K562 (cell line): ENCODE data around the gene RO60. TPM values are rescaled to one million over a fixed set of nuclear protein-coding genes. Genes with fewer than 3 reads are reported as not detected.

ENCODE experiments used
- ATAC-seq: fragments of 200-7000 bp; cut with Tn5 transposase; 3 replicates; pipeline ENCODE4 v1.9.1; 2020; ENCODE audit warnings: moderate library complexity
- Bru-seq: library from RNA; stranded (reverse); fragments of 400-500 nt; gene quantifications from one replicate; lab custom pipeline; 2021; lab: Mats Ljungman, UMichigan
- BruChase-seq, 2 experiments: library from RNA; stranded (reverse); fragments of 400-500 nt; gene quantifications; one replicate each; lab custom pipeline; 2021; lab: Mats Ljungman, UMichigan
- BruUV-seq: library from RNA; stranded (reverse); fragments of 400-500 nt; replicated peaks from 2 replicates; lab custom pipeline; 2021; lab: Mats Ljungman, UMichigan
- CTCF ChIA-PET: fragments of 300-600 bp; formaldehyde crosslinking; extraction: SDS; loops from one replicate; lab custom pipeline; 2021; ENCODE audit warnings: low intra/inter-chr PET ratio; lab: Yijun Ruan, JAX
- POLR2A ChIA-PET: fragments of 300-600, 350-650 bp; sonication (Branson Sonifier 250); formaldehyde crosslinking; extraction: SDS; loops from one replicate; lab custom pipeline; 2021; ENCODE audit warnings: antibody characterized with exemption, inconsistent platforms; lab: Yijun Ruan, JAX
- DNase-seq, 4 experiments: peaks; one replicate each; pipeline versions ENCODE4 v3.0.0 to v3.0.0-alpha.2; 2011 to 2018; ENCODE audit warnings: low spot score in 3 of 4, mixed read lengths in 3 of 4; ENCODE audit errors: extremely low read depth in 1 of 4
- FAIRE-seq: peaks from 2 replicates; lab custom pipeline; 2011; peaks lifted over from hg19 to GRCh38; lab: Jason Lieb, UNC
- H2AFZ ChIP-seq: 2 replicates; pipeline ENCODE4 v1.6.0; 2011; ENCODE audit warnings: low read depth, low read length, control low read depth, inconsistent platforms
- H3K27ac ChIP-seq: fragments of 200-600 bp; 3 replicates; pipeline ENCODE4 v1.8.0; 2011; ENCODE audit warnings: low read depth, mild to moderate bottlenecking, control low read depth, inconsistent platforms, low read length, moderate library complexity, mixed read lengths; ENCODE audit errors: extremely low read depth
- H3K27me3 ChIP-seq, 2 experiments: fragments of 300-600 bp in 1 of 2; 2 replicates in 1 of 2; 3 replicates in 1 of 2; pipeline versions ENCODE4 v1.6.0 to v1.8.0; 2011; ENCODE audit warnings: inconsistent platforms in 2 of 2, low read length in 2 of 2, mild to moderate bottlenecking in 1 of 2, mixed read lengths in 1 of 2, moderate library complexity in 1 of 2; ENCODE audit not compliant: control insufficient read depth in 2 of 2, insufficient read depth in 2 of 2
- H3K36me3 ChIP-seq: fragments of 300-600 bp; 3 replicates; pipeline ENCODE4 v1.8.0; 2011; ENCODE audit warnings: mild to moderate bottlenecking, low read length, inconsistent platforms; ENCODE audit not compliant: control insufficient read depth, insufficient read depth
- H3K4me1 ChIP-seq, 2 experiments: fragments of 200-600 bp in 1 of 2; replicated peaks in 1 of 2; 2 replicates in 1 of 2; 3 replicates in 1 of 2; pipeline versions ENCODE4 v1.5.1 to v1.8.0; 2011; ENCODE audit warnings: inconsistent platforms in 2 of 2, low read length in 2 of 2, mild to moderate bottlenecking in 1 of 2, mixed read lengths in 1 of 2, moderate library complexity in 1 of 2; ENCODE audit not compliant: control insufficient read depth in 2 of 2, insufficient read depth in 2 of 2
- H3K4me2 ChIP-seq: 2 replicates; pipeline ENCODE4 v1.6.1; 2011; ENCODE audit warnings: low read length, control low read depth, inconsistent platforms, mixed read lengths; ENCODE audit not compliant: insufficient read depth
- H3K4me3 ChIP-seq: fragments of 200-600 bp; sonication (generic), shearing (Covaris generic); 2 replicates; pipeline ENCODE4 v1.5.1; 2016; ENCODE audit warnings: control low read depth, inconsistent platforms
- H3K79me2 ChIP-seq: fragments of 200-600 bp; 3 replicates; pipeline ENCODE4 v1.8.0; 2011; ENCODE audit warnings: low read length, inconsistent platforms; ENCODE audit not compliant: control insufficient read depth, insufficient read depth
- H3K9ac ChIP-seq, 2 experiments: 2 replicates each; pipeline versions ENCODE4 v1.6.0 to v1.6.1; 2011; ENCODE audit warnings: low read depth in 2 of 2, low read length in 2 of 2, control low read depth in 1 of 2, inconsistent platforms in 1 of 2, mild to moderate bottlenecking in 1 of 2, mixed read lengths in 1 of 2; ENCODE audit not compliant: insufficient read depth in 1 of 2
- H3K9me1 ChIP-seq: one replicate; pipeline ENCODE4 v1.6.0; 2011; ENCODE audit warnings: inconsistent platforms, mild to moderate bottlenecking, low read length, moderate library complexity; ENCODE audit not compliant: control insufficient read depth, insufficient read depth
- H3K9me3 ChIP-seq: replicated peaks from 2 replicates; pipeline ENCODE4 v1.5.1; 2011; ENCODE audit warnings: low read depth, low read length, inconsistent platforms; ENCODE audit not compliant: control insufficient read depth, insufficient read depth
- H4K20me1 ChIP-seq: replicated peaks from 2 replicates; pipeline ENCODE4 v1.6.1; 2011; ENCODE audit warnings: low read length, inconsistent platforms, mixed read lengths; ENCODE audit not compliant: control insufficient read depth, insufficient read depth
- BHLHE40 ChIP-seq: IDR thresholded peaks from 2 replicates; pipeline ENCODE4 v1.6.1; 2011; ENCODE audit warnings: low read length, improper control_type of control experiment
- CBX3 ChIP-seq, 2 experiments: IDR thresholded peaks; 1 replicate in 1 of 2; 2 replicates in 1 of 2; pipeline ENCODE4 v1.6.1; 2012; ENCODE audit warnings: inconsistent platforms in 2 of 2, low read length in 2 of 2, borderline replicate concordance in 1 of 2, control low read depth in 1 of 2
- DACH1 ChIP-seq: fragments of 450-650 bp; IDR thresholded peaks from 2 replicates; pipeline ENCODE4 v1.6.1; 2018; ENCODE audit not compliant: partially characterized antibody
- DIDO1 ChIP-seq: fragments of 450-650 bp; IDR thresholded peaks from 2 replicates; pipeline ENCODE4 v1.6.1; 2016; ENCODE audit warnings: low read depth, missing biosample characterization, missing genetic modification characterization
- HMGN3 ChIP-seq: IDR thresholded peaks from 2 replicates; pipeline ENCODE4 v1.6.1; 2011; ENCODE audit warnings: borderline replicate concordance, low read depth, mild to moderate bottlenecking, mixed read lengths, low read length; ENCODE audit not compliant: insufficient read length; ENCODE audit errors: extremely low read depth
- MEF2A ChIP-seq: IDR thresholded peaks from 2 replicates; pipeline ENCODE4 v1.6.1; 2011; ENCODE audit warnings: low read depth, mild to moderate bottlenecking, low read length, moderate library complexity; ENCODE audit not compliant: control insufficient read depth
- RBBP5 ChIP-seq: fragments of 200-600 bp; sonication (generic); IDR thresholded peaks from 2 replicates; pipeline ENCODE4 v1.6.1; 2012; ENCODE audit warnings: borderline replicate concordance, mild to moderate bottlenecking, low read length, control low read depth, inconsistent platforms; ENCODE audit not compliant: insufficient read depth, poor library complexity, severe bottlenecking
- RBFOX2 ChIP-seq: fragments of 200-400 bp; formaldehyde crosslinking; IDR thresholded peaks from 2 replicates; pipeline ENCODE4 v1.6.1; 2017; ENCODE audit warnings: low read depth, mild to moderate bottlenecking, low read length, moderate library complexity
- SMAD3 ChIP-seq: fragments of 450-650 bp; formaldehyde crosslinking; conservative IDR thresholded peaks from 2 replicates; pipeline ENCODE4 v1.4.0; 2020; ENCODE audit warnings: mild to moderate bottlenecking
- SP2 ChIP-seq: IDR thresholded peaks from 2 replicates; pipeline ENCODE4 v1.6.1; 2011; ENCODE audit warnings: mild to moderate bottlenecking, low read depth, low read length, moderate library complexity; ENCODE audit not compliant: poor library complexity, severe bottlenecking; ENCODE audit errors: extremely low read depth
- SRSF1 ChIP-seq: fragments of 200-400 bp; formaldehyde crosslinking; IDR thresholded peaks from 2 replicates; pipeline ENCODE4 v1.6.1; 2017; ENCODE audit warnings: mild to moderate bottlenecking, low read depth, low read length, moderate library complexity
- TRIM24 ChIP-seq, 2 experiments: fragments of 450-650 bp; IDR thresholded peaks; 2 replicates each; pipeline ENCODE4 v1.6.1; 2016
- ZBED1 ChIP-seq: IDR thresholded peaks from 2 replicates; pipeline ENCODE4 v1.6.1; 2014
- ZBTB1 ChIP-seq: sonication (generic); formaldehyde crosslinking; IDR thresholded peaks from 2 replicates; pipeline ENCODE4 v1.8.1; 2023; ENCODE audit warnings: missing genetic modification reagents, low read depth, mild to moderate bottlenecking, borderline replicate concordance
- ZBTB7A ChIP-seq: IDR thresholded peaks from 2 replicates; pipeline ENCODE4 v1.6.1; 2011; ENCODE audit warnings: low read depth, mild to moderate bottlenecking, low read length, moderate library complexity, borderline replicate concordance; ENCODE audit not compliant: control insufficient read depth
- ZSCAN29 ChIP-seq: fragments of 450-650 bp; IDR thresholded peaks from 2 replicates; pipeline ENCODE4 v1.6.1; 2017
- WGBS: fragments of 100-300 bp; shearing (Covaris generic); methylation state at CpG from one replicate; pipeline ENCODE4 v1.1.6; 2016; ENCODE audit warnings: low coverage, mixed read lengths; ENCODE audit not compliant: insufficient coverage; ENCODE audit errors: missing lambda C conversion rate; 5-methylcytosine and 5-hydroxymethylcytosine counted together
- in situ Hi-C: fragments of 300-500 bp; cut with MboI; formaldehyde crosslinking; loops from 4 replicates; pipeline ENCODE4 v1.15.0; 2018; ENCODE audit warnings: inconsistent platforms, mixed read lengths
- intact Hi-C: fragments of 100-400 bp; cut with micrococcal nuclease; formaldehyde crosslinking; loops from 2 replicates; pipeline ENCODE4 v1.14.2; 2022
- long read RNA-seq, 3 experiments: library from polyadenylated mRNA in 2 of 3; library from RNA in 1 of 3; unstranded in 2 of 3; stranded (forward) in 1 of 3; transcript quantifications; one replicate each; pipeline ENCODE4 v2.0.0, GENCODE V29; 2019 to 2022
- polyA minus RNA-seq, 3 experiments: library from RNA; depleted of rRNA, polyadenylated mRNA; stranded (reverse); fragments of >200 nt; gene quantifications; 2 replicates each; pipeline ENCODE4 v1.2.3, GENCODE V29; 2011
- polyA plus RNA-seq, 8 experiments: library from polyadenylated mRNA; depleted of rRNA in 4 of 8; stranded (reverse) in 5 of 8; unstranded in 3 of 8; fragments of >200 nt; fragmentation: Nextera tagmentation in 2 of 8; fragmentation: Illumina TruSeq in 1 of 8; extraction: Ambion mirVana in 2 of 8; extraction: Trizol in 1 of 8; gene quantifications; 2 replicates each; pipeline versions ENCODE4 v1.2.1 to v1.2.3, GENCODE V29; 2011 to 2014; ENCODE audit warnings: inconsistent platforms in 1 of 8, missing spikeins in 1 of 8
- total RNA-seq, 7 experiments: library from RNA; depleted of rRNA in 6 of 7; stranded (reverse); fragments of >200 nt in 6 of 7; fragmentation: Illumina TruSeq in 2 of 7; extraction: Trizol in 2 of 7; gene quantifications; 2 replicates each; pipeline versions ENCODE4 v1.2.1 to v1.2.3, GENCODE V29; 2011 to 2021; ENCODE audit warnings: low replicate concordance in 1 of 7

Gene RO60
- total RNA-seq (2011; cell fraction: chromatin; rRNA removed; ENCODE audit: low replicate concordance), result 38.1 and 70.7 TPM in 2 replicates
- total RNA-seq (2011; cell fraction: nucleolus; rRNA removed), result 42.0 and 43.2 TPM in 2 replicates
- 50.5 and 80.9 TPM in 2 replicates for total RNA-seq (2011; cell fraction: nucleoplasm; rRNA removed)
- total RNA-seq (2014; rRNA removed) (118 and 156 TPM in 2 replicates), total RNA-seq (2014; rRNA removed; fragmentation: Illumina TruSeq; extraction: Trizol) (128 and 147 TPM in 2 replicates), total RNA-seq (2015; rRNA removed; fragmentation: Illumina TruSeq; extraction: Trizol) (128 TPM in 2 replicates), total RNA-seq (2021) (101 and 110 TPM in 2 replicates), polyA plus RNA-seq (2011; rRNA removed) (46.1 and 56.4 TPM in 2 replicates), polyA plus RNA-seq (2014; fragmentation: Illumina TruSeq; extraction: Trizol) (24.9 and 28.5 TPM in 2 replicates), polyA plus RNA-seq (2014; fragmentation: Nextera tagmentation; extraction: Ambion mirVana) (100 to 1,000 TPM in 1 of 2 experiments, 10 to 100 TPM in 1; 49.2 to 187 TPM), polyA plus RNA-seq (2014; rRNA removed) (27.7 and 32.0 TPM in 2 replicates), polyA minus RNA-seq (2011; rRNA and poly(A)+ RNA removed) (285 and 314 TPM in 2 replicates), Bru-seq, nascent RNA (percentile 96 among the genes with signal in this experiment), BruChase-seq, experiment 1, labeled RNA remaining after a 2-hour chase (percentile 97 among the genes with signal in this experiment), BruChase-seq, experiment 2, labeled RNA remaining after a 6-hour chase (percentile 97 among the genes with signal in this experiment)
- 24.7 and 26.1 TPM in 2 replicates for polyA plus RNA-seq (2011; cell fraction: cytosol; rRNA removed)
- polyA plus RNA-seq (2011; cell fraction: nucleus; rRNA removed), result 19.7 and 22.2 TPM in 2 replicates
- polyA plus RNA-seq (2012), result 22.6 and 31.7 TPM in 2 replicates
- 101 and 165 TPM in 2 replicates for polyA minus RNA-seq (2011; cell fraction: cytosol; rRNA and poly(A)+ RNA removed)
- 65.4 and 95.5 TPM in 2 replicates for polyA minus RNA-seq (2011; cell fraction: nucleus; rRNA and poly(A)+ RNA removed)
- long read RNA-seq, experiment 1, full-length matches to known transcripts, result 204 of 364 reads
- long read RNA-seq, experiment 1, partial matches to known transcripts, result 4 of 364 reads
- long read RNA-seq, experiment 1, other reads (novel, unspliced or antisense), result 156 of 364 reads
- long read RNA-seq, experiment 2, partial matches to known transcripts, result 2 of 21 reads
- long read RNA-seq, experiment 2, other reads (novel, unspliced or antisense), result 17 of 21 reads
- long read RNA-seq, experiment 3, full-length matches to known transcripts, result 100 of 156 reads
- long read RNA-seq, experiment 3, partial matches to known transcripts, result 15 of 156 reads
- long read RNA-seq, experiment 3, other reads (novel, unspliced or antisense), result 41 of 156 reads

DNA sequence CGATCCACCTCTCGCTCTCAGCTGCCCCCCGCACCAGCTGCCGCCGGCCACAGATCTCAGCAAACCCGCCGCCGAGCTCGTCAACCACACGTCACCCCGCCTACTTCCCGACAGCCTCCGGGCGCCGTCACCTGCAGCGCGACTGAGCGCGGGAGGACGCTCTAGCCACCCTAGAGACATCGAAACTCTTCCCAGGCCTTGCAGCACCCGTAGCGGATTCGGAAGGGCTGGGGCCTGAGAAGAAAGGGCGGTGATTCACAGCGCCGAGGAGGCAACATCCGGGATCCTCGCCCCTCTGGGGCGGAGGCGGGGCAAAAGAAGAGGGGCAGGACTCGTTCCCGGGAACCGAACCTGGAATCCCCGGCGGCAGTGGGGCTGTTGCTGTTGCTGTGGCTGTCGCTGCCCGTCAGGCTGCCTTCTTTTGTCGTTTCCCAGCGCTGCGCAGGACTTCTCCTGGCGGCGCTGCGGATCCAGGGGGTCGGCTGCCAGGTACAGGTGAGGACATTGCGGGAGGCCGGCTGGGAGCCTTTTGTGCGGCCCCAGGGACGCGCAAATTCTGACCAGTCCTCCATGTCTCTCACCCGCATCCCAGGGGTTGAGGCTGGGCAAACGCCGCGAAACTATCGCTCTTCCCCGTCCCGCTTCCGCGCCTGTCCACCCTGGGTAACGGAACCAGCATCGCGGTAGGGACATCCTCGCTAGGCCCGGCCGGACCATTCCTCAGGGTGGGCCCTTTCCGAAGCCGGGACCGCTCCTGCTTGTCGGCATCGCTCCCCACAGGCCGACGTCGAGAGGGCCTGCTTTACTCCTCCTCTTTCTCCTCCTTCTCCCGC is at the start of gene RO60, which contains the start of gene UCHL5:
Gene RO60, plus strand, starts transcription at position 331 of the 833 bp plus-strand sequence. CDS start 9,443 bp downstream, outside the sequence.
Gene UCHL5, minus strand, starts transcription at position 79 of the 833 bp plus-strand sequence. CDS start 100 bp downstream, outside the sequence.
- ChIA-PET CTCF (no interaction called here), POLR2A (interaction anchor here (0.5 to 3.2 kb wide), 26 partner anchors 8 to 249 kb away, joined by 3 to 26 read pairs (median 4); partner anchors contain the start of genes CDC73 and GLRX2)
- ATAC-seq, result peak; percentile 87
- peak within 1 kb of the TSS; percentile 84 for H2AFZ ChIP-seq
- peak within 1 kb of the TSS; percentile 94 for H3K27ac ChIP-seq
- H4K20me1 ChIP-seq, result peaks cover 9% of the 10 kb centered on the region
- peaks cover 3% of the 10 kb centered on the region for H3K9me1 ChIP-seq
- FAIRE-seq, result peak; percentile 95
- peak within 1 kb of the TSS; percentile 81 for H3K4me3 ChIP-seq
- H3K9me3 ChIP-seq, result no peaks in the 10 kb centered on the region
- BruUV-seq, result no TSS peak
- WGBS, result 1% methylated on average over 72 of the region's 74 CpGs
- in situ Hi-C loops (no loop called here), intact Hi-C loops (loop anchor here (1.0 kb wide), 2 partner anchors 45 to 62 kb away; no protein-coding TSS in a partner anchor)
- H3K79me2 ChIP-seq, result peaks cover 98% of the 10 kb centered on the region
- H3K4me2 ChIP-seq, result peak within 1 kb of the TSS; percentile 100
- peak; percentile 89 to 99 (median 92) for DNase-seq
- H3K36me3 ChIP-seq, result peaks cover 43% of the 10 kb centered on the region
- H3K9ac ChIP-seq, result peak within 1 kb of the TSS; percentile 96 to 98
- no peaks in the 10 kb centered on the region for H3K27me3 ChIP-seq
- peaks cover 10 to 26% of the 10 kb centered on the region in 2 experiments; a peak in 4 of 5 replicates for H3K4me1 ChIP-seq
- peak in 1 of 2 experiments; percentile 96; a peak in 2 of 3 replicates for TF ChIP-seq CBX3 (IDR thresholded peaks at IDR 0.05; ENCODE audit: borderline replicate concordance in 1 of 2, low read length in 2 of 2)
- peak; percentile 94 for TF ChIP-seq SP2
- TF ChIP-seq ZBTB1, result peak; percentile 76
- TF ChIP-seq SRSF1, result no peak
- peak; percentile 80 for TF ChIP-seq DIDO1 (tag)
- TF ChIP-seq HMGN3, result peak; percentile 98
- TF ChIP-seq BHLHE40, result peak; percentile 96
- peak; percentile 73 for TF ChIP-seq DACH1
- TF ChIP-seq MEF2A, result peak; percentile 41; the same call in 1 of the 2 replicates
- TF ChIP-seq TRIM24 (IDR thresholded peaks at IDR 0.05), result peak in 1 of 2 experiments; percentile 65; a peak in 2 of 4 replicates
- TF ChIP-seq RBFOX2, result peak; percentile 98
- TF ChIP-seq ZSCAN29, result peak; percentile 76; the same call in 1 of the 2 replicates
- peak; percentile 88 for TF ChIP-seq ZBED1
- peak; percentile 72; the same call in 1 of the 2 replicates for TF ChIP-seq SMAD3 (CRISPR knock-in tag)
- TF ChIP-seq RBBP5, result peak; percentile 81
- no peak; the same call in 1 of the 2 replicates for TF ChIP-seq ZBTB7A
